ENCODE measurements around the gene TUBGCP6.

Gene TUBGCP6

GRCh38 chr22:50189849-50190181 is 55.0 kb downstream of the TUBGCP6 start:
- no peak for DNase-seq (ENCODE audit: low read depth, low spot score)
- no peak overlapping the region for H3K4me3 ChIP-seq (ENCODE audit: low read depth, low read length)
- ChIA-PET POLR2A (no interaction called here), CTCF (interaction anchor here (1.5 kb wide), 2 partner anchors 41 to 259 kb away, joined by 3 to 4 read pairs; no protein-coding TSS in a partner anchor)
- TF ChIP-seq CTCF (IDR thresholded peaks at IDR 0.05; ENCODE audit: insufficient read depth, low read length, missing control alignments): no peak

GRCh38 chr22:50189184-50189848 is 55.5 kb downstream of the TUBGCP6 start:
- ChIA-PET CTCF (interaction anchor here (1.5 kb wide), 2 partner anchors 41 to 258 kb away, joined by 3 to 4 read pairs; no protein-coding TSS in a partner anchor), POLR2A (no interaction called here)
- DNase-seq (ENCODE audit: low read depth, low spot score): no peak
- H3K4me3 ChIP-seq (ENCODE audit: low read depth, low read length): no peak overlapping the region
- no peak for TF ChIP-seq CTCF (IDR thresholded peaks at IDR 0.05; ENCODE audit: insufficient read depth, low read length, missing control alignments)

GRCh38 chr22:50188356-50188755 is 56.5 kb downstream of the TUBGCP6 start:
- ChIA-PET CTCF (interaction anchor here (1.2 kb wide), 1 partner anchor 153 kb away, joined by 3 read pairs; no protein-coding TSS in a partner anchor), POLR2A (no interaction called here)
- TF ChIP-seq CTCF (IDR thresholded peaks at IDR 0.05; ENCODE audit: insufficient read depth, low read length, missing control alignments): no peak
- no peak overlapping the region for H3K4me3 ChIP-seq (ENCODE audit: low read depth, low read length)
- DNase-seq (ENCODE audit: low read depth, low spot score): no peak

- CTCF ChIA-PET: interaction anchor here (0.6 to 1.2 kb wide), 4 partner anchors 16 to 155 kb away, joined by 3 read pairs; no protein-coding TSS in a partner anchor
Observed at GRCh38 chr22:50186761-50187523, 57.9 kb downstream of the TUBGCP6 start.

GRCh38 chr22:50186181-50186714 is 58.6 kb downstream of the TUBGCP6 start:
- CTCF ChIA-PET: interaction anchor here (0.9 kb wide), 1 partner anchor 23 kb away, joined by 3 read pairs; no protein-coding TSS in a partner anchor
- H3K4me3 ChIP-seq (ENCODE audit: low read depth, low read length): peak overlapping the region; percentile 67
- DNase-seq (ENCODE audit: low read depth, low spot score): no peak
- TF ChIP-seq CTCF (IDR thresholded peaks at IDR 0.05; ENCODE audit: insufficient read depth, low read length, missing control alignments): no peak
- POLR2A ChIA-PET: no interaction called here

More at GRCh38 chr22:50186761-50187523, 57.9 kb downstream of the TUBGCP6 start:
- POLR2A ChIA-PET: no interaction called here
- no peak for TF ChIP-seq CTCF (IDR thresholded peaks at IDR 0.05; ENCODE audit: insufficient read depth, low read length, missing control alignments)
- DNase-seq (ENCODE audit: low read depth, low spot score): no peak
- H3K4me3 ChIP-seq (ENCODE audit: low read depth, low read length): peak overlapping the region; percentile 67
